HepG2 (cell line): ENCODE measurements around the gene YIF1A. TPM values are rescaled to one million over a fixed set of nuclear protein-coding genes. Genes with fewer than 3 reads are reported as not detected.
A peak's percentile ranks its signal among the peaks of the same experiment; 100 is the strongest.

Source experiments
- CAMTA2 ChIP-seq: sonication (generic); formaldehyde crosslinking; IDR thresholded peaks from 2 replicates; pipeline ENCODE4 v1.4.0; 2020; ENCODE audit warnings: mild to moderate bottlenecking, missing genetic modification reagents, borderline replicate concordance
- DNMT1 ChIP-seq: sonication (generic); formaldehyde crosslinking; IDR thresholded peaks from 2 replicates; pipeline ENCODE4 v1.5.1; 2020; ENCODE audit warnings: mild to moderate bottlenecking, missing genetic modification reagents
- ESRRA ChIP-seq: sonication (generic); formaldehyde crosslinking; IDR thresholded peaks from 2 replicates; pipeline ENCODE4 v1.5.1; 2020; ENCODE audit warnings: mild to moderate bottlenecking, low read depth, missing genetic modification reagents
- FOXA3 ChIP-seq: IDR thresholded peaks from 2 replicates; pipeline ENCODE4 v1.6.1; 2016; ENCODE audit warnings: missing genetic modification reagents, missing compliant biosample characterization
- NCOR1 ChIP-seq: fragments of 200-600 bp; sonication (generic); IDR thresholded peaks from 2 replicates; pipeline ENCODE4 v1.7.0; 2017; ENCODE audit warnings: antibody characterized with exemption, low read length, borderline replicate concordance
- PHF8 ChIP-seq: sonication (generic); formaldehyde crosslinking; IDR thresholded peaks from 2 replicates; pipeline ENCODE4 v1.5.0; 2020; ENCODE audit warnings: missing genetic modification reagents
- RFX3 ChIP-seq: IDR thresholded peaks from 2 replicates; pipeline ENCODE4 v1.6.1; 2016; ENCODE audit warnings: missing biosample characterization, missing genetic modification reagents
- RNF219 ChIP-seq: sonication (generic); formaldehyde crosslinking; IDR thresholded peaks from 2 replicates; pipeline ENCODE4 v1.5.0; 2020; ENCODE audit warnings: mild to moderate bottlenecking, missing genetic modification reagents
- RORA ChIP-seq: sonication (generic); formaldehyde crosslinking; IDR thresholded peaks from 2 replicates; pipeline ENCODE4 v1.5.0; 2020; ENCODE audit warnings: mild to moderate bottlenecking, missing genetic modification reagents, moderate library complexity
- SOX5 ChIP-seq: IDR thresholded peaks from 2 replicates; pipeline ENCODE4 v1.6.1; 2016; ENCODE audit warnings: borderline replicate concordance
- SRSF9 ChIP-seq: fragments of 200-400 bp; formaldehyde crosslinking; IDR thresholded peaks from 2 replicates; pipeline ENCODE4 v1.6.1; 2018; ENCODE audit warnings: borderline replicate concordance, mild to moderate bottlenecking, low read depth, low read length; ENCODE audit not compliant: insufficient read depth, poor library complexity, severe bottlenecking
- TBP ChIP-seq: sonication (generic); formaldehyde crosslinking; IDR thresholded peaks from 2 replicates; pipeline ENCODE4 v1.5.0; 2020; ENCODE audit warnings: missing genetic modification reagents
- TERF1 ChIP-seq: sonication (generic); formaldehyde crosslinking; IDR thresholded peaks from 2 replicates; pipeline ENCODE4 v1.8.0; 2022; ENCODE audit warnings: mild to moderate bottlenecking, missing genetic modification reagents, moderate library complexity
- THAP7 ChIP-seq: sonication (generic); formaldehyde crosslinking; IDR thresholded peaks from 2 replicates; pipeline ENCODE4 v1.8.1; 2023; ENCODE audit warnings: mild to moderate bottlenecking, missing genetic modification reagents
- ZNF251 ChIP-seq: sonication (generic); formaldehyde crosslinking; IDR thresholded peaks from 2 replicates; pipeline ENCODE4 v1.9.0; 2021; ENCODE audit warnings: mild to moderate bottlenecking, missing genetic modification reagents
- ZNF260 ChIP-seq: sonication (generic); formaldehyde crosslinking; IDR thresholded peaks from 2 replicates; pipeline ENCODE4 v1.4.0; 2020; ENCODE audit warnings: missing genetic modification reagents, low read depth, mild to moderate bottlenecking, borderline replicate concordance
- ZNF296 ChIP-seq: sonication (generic); formaldehyde crosslinking; conservative IDR thresholded peaks from 2 replicates; pipeline ENCODE4 v1.5.0; 2020; ENCODE audit warnings: mild to moderate bottlenecking, missing genetic modification reagents
- ZNF33B ChIP-seq: sonication (generic); formaldehyde crosslinking; IDR thresholded peaks from 2 replicates; pipeline ENCODE4 v1.5.1; 2020; ENCODE audit warnings: mild to moderate bottlenecking, missing genetic modification reagents
- ZNF431 ChIP-seq: sonication (generic); formaldehyde crosslinking; IDR thresholded peaks from 2 replicates; pipeline ENCODE4 v1.9.0; 2022; ENCODE audit warnings: missing genetic modification reagents, low read depth, mild to moderate bottlenecking, borderline replicate concordance
- ZNF563 ChIP-seq: sonication (generic); formaldehyde crosslinking; IDR thresholded peaks from 2 replicates; pipeline ENCODE4 v1.8.0; 2022; ENCODE audit warnings: mild to moderate bottlenecking, moderate library complexity, missing genetic modification reagents
- ZNF792 ChIP-seq: IDR thresholded peaks from 2 replicates; pipeline ENCODE4 v1.6.1; 2016
- polyA plus RNA-seq, 8 experiments: library from polyadenylated mRNA; depleted of rRNA in 3 of 8; stranded (reverse) in 7 of 8; unstranded in 1 of 8; fragments of >200 nt; fragmentation: Illumina TruSeq in 4 of 8; extraction: Trizol in 4 of 8; gene quantifications; 2 replicates each; pipeline versions ENCODE4 v1.2.1 to v1.2.3, GENCODE V29; 2011 to 2016; ENCODE audit warnings: low read depth in 4 of 8, missing spikeins in 1 of 8, mixed read lengths in 1 of 8; ENCODE audit not compliant: insufficient read depth in 1 of 8
- total RNA-seq, 5 experiments: library from RNA; depleted of rRNA; stranded (reverse); fragments of >200 nt; fragmentation: Illumina TruSeq; extraction: Trizol; gene quantifications; 2 replicates each; pipeline ENCODE4 v1.2.3, GENCODE V29; 2016; ENCODE audit warnings: low read depth in 1 of 5
- TF ChIP-seq, protein P1 (sequence below): sonication (generic); formaldehyde crosslinking; IDR thresholded peaks from 2 replicates; pipeline ENCODE4 v1.5.0; 2020; ENCODE audit warnings: missing genetic modification reagents
- TF ChIP-seq, protein P2 (sequence below): sonication (generic); formaldehyde crosslinking; IDR thresholded peaks from 2 replicates; pipeline ENCODE4 v1.5.1; 2020; ENCODE audit warnings: missing genetic modification reagents, mild to moderate bottlenecking, borderline replicate concordance

Gene YIF1A
- total and polyA plus RNA-seq, 2 of the 13 experiments (the other 11 are each of a cell fraction or from before 2014, with no cell fraction given): 133 to 145 TPM

- TF ChIP-seq RNF219 (CRISPR knock-in tag) (no peak), ZNF431 (CRISPR knock-in tag) (no peak), THAP7 (CRISPR knock-in tag) (no peak), SOX5 (CRISPR knock-in tag) (no peak), TBP (no peak), SRSF9 (no peak), FOXA3 (CRISPR knock-in tag) (no peak), PHF8 (peak; percentile 74), ZNF251 (CRISPR knock-in tag) (no peak), DNMT1 (0 out of 2 replicates have a peak, but pooled peaks have one; percentile 8), ZNF296 (CRISPR knock-in tag) (no peak), RORA (CRISPR knock-in tag) (no peak), ZNF260 (no peak), NCOR1 (peak; percentile 22; the same call in 1 of the 2 replicates), ESRRA (CRISPR knock-in tag) (peak; percentile 52; the same call in 1 of the 2 replicates), TERF1 (CRISPR knock-in tag) (0 out of 2 replicates have a peak, but pooled peaks have one; percentile 31), CAMTA2 (CRISPR knock-in tag) (0 out of 2 replicates have a peak, but pooled peaks have one; percentile 12), ZNF563 (CRISPR knock-in tag) (0 out of 2 replicates have a peak, but pooled peaks have one; percentile 11), ZNF792 (CRISPR knock-in tag) (no peak), ZNF33B (CRISPR knock-in tag) (no peak), RFX3 (CRISPR knock-in tag) (no peak)
- TF ChIP-seq, protein P1, sequence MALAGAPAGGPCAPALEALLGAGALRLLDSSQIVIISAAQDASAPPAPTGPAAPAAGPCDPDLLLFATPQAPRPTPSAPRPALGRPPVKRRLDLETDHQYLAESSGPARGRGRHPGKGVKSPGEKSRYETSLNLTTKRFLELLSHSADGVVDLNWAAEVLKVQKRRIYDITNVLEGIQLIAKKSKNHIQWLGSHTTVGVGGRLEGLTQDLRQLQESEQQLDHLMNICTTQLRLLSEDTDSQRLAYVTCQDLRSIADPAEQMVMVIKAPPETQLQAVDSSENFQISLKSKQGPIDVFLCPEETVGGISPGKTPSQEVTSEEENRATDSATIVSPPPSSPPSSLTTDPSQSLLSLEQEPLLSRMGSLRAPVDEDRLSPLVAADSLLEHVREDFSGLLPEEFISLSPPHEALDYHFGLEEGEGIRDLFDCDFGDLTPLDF: no peak
- TF ChIP-seq, protein P2, sequence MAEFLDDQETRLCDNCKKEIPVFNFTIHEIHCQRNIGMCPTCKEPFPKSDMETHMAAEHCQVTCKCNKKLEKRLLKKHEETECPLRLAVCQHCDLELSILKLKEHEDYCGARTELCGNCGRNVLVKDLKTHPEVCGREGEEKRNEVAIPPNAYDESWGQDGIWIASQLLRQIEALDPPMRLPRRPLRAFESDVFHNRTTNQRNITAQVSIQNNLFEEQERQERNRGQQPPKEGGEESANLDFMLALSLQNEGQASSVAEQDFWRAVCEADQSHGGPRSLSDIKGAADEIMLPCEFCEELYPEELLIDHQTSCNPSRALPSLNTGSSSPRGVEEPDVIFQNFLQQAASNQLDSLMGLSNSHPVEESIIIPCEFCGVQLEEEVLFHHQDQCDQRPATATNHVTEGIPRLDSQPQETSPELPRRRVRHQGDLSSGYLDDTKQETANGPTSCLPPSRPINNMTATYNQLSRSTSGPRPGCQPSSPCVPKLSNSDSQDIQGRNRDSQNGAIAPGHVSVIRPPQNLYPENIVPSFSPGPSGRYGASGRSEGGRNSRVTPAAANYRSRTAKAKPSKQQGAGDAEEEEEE (CRISPR knock-in tag): no peak
These were observed 24.6 kb upstream of the YIF1A start (continued) for GRCh38 chr11:66313321-66314185.
